GM18505 (cell line): ENCODE measurements around the gene BPHL.
"Not testable (repeated sequence)": the region's sequence is repeated elsewhere in the genome, so short reads cannot be mapped to it uniquely, and the experiment has no call there.

ENCODE experiments used
- ATAC-seq: cut with Tn5 transposase; IDR thresholded peaks from one replicate; pipeline ENCODE4 v1.9.1; 2021; ENCODE audit not compliant: unreplicated experiment
- POLR2A ChIP-seq: IDR thresholded peaks from 4 replicates; pipeline ENCODE4 v1.6.1; 2011; ENCODE audit warnings: borderline replicate concordance; ENCODE audit not compliant: insufficient read depth, insufficient read length; ENCODE audit errors: extremely low read depth

Gene BPHL

DNA sequence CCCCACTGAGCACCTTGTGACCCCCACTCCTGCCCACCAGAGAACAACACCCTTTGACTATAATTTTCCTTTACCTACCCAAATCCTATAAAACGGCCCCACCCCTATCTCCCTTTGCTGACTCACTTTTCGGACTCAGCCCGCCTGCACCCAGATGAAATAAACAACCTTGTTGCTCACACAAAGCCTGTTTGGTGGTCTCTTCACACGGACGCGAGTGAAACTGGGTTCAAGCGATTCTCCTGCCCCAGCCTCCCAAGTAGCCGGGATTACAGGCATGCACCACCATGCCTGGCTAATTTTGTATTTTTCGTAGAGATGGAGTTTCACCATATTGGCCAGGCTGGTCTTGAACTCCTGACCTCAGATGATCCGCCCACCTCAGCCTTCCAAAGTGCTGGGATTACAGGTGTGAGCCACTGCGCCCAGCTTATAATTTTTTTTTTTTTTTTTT lies 55.2 kb downstream of the BPHL start:
- not testable (repeated sequence) for ATAC-seq

DNA sequence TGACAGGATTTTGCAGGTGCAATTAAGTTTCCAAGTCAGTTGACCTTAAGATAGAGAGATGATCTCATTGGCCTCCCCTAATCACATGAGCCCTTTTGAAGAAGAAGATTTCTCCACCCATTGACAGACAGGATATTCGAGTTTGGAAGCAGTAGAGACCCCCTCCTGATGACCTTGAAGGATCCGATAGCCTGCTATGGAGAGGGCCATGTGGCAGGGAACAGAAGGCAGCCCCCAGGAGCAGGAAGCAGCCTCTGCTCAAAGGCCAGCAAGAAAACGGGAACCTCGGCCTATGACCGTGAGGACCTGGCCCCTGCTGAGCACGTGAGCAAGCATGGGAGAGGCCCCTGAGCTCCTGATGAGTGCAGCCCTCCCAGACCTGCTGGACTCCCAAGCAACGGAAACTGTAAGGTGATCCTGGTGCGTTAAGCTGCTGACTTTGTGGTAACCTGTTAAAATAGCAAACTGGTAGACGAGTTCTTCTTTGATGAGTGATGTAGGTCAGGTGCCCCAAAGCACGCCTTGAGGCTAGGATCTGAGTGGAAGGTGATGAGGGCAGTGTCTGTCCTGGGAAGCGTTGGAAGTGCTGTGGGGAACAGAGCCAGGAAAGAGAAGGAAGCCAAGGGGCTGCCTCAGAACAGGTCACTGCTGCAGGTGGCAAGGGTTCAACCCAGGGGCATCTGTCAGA lies 57.3 kb downstream of the BPHL start:
- no peak for ATAC-seq

DNA sequence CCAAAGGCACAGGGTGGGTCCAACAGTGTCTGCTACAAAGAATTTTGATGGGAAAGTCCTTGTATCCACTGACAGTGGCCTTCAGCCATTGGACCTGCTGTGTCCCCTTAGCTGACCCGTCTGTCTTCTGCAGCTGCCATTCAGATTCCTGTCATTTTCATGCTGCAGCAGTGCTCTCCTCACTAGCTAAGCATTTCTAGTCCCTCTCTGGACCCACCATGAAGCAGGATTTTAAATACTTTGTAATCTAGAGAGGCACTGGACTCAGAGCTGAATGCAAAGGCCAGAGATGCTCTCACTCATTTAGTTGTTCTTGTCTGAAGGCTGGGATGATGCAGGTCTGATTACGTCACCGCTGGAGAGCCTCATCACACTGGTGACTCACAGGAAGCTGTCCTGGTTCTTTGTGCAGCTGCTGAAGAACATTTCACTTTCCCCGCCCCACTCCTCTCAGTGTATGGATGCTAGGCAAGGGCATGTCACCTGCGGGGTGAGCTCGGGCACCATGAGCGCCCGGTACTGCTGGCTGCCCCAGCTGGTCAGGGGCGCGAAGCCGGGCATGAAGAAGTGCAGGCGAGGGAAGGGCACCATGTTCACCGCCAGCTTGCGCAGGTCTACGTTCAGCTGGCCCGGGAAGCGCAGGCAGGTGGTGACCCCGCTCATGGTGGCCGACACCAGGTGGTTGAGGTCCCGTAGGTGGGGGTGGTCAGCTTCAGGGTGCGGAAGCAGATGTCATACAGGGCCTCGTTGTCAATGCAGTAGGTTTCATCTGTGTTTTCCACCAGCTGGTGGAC lies 58.2 kb downstream of the BPHL start:
- ATAC-seq = no peak
- no peak for TF ChIP-seq POLR2A

More for the DNA sequence above, 57.3 kb downstream of the BPHL start:
- no peak for TF ChIP-seq POLR2A

DNA sequence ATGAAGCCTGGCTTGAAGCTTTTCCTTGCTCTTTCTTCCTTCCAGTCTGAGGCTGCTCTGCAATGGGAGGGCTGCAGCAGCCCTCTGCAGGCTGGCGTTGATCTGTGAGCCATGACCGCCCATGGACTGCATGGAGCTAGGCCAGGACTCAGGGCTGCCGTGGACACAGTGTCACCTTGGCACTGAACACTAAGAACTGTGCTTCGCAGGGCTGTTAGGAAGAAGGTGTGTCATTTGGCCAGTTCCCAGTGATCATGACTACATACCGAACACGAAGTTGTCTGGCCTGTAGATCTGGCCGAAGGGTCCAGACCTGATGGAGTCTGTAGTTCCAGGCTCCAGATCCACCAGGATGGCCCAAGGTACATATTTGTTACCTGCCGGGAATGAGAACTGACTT lies 60.2 kb downstream of the BPHL start:
- ATAC-seq = not testable (repeated sequence)

DNA sequence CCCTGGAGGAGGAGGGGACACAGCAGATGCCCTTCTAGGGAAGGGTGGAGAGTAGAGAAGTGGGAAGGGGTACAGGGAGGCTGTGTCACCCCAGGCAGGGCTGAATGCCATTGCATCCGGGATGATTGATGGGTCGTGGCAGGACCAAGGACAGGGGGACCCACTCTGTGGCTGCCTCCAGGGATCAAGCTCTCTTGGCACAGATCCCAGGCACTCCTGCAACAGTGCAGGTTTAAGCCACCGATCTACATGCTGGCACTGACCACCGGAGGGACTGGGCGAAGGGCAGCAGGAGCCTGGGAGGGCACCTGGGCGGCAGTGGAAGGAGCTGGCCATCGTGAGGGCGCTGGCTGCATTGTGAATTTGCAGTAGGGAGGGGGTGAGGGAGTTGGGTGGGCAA lies 61.4 kb downstream of the BPHL start:
- ATAC-seq = not testable (repeated sequence)

DNA sequence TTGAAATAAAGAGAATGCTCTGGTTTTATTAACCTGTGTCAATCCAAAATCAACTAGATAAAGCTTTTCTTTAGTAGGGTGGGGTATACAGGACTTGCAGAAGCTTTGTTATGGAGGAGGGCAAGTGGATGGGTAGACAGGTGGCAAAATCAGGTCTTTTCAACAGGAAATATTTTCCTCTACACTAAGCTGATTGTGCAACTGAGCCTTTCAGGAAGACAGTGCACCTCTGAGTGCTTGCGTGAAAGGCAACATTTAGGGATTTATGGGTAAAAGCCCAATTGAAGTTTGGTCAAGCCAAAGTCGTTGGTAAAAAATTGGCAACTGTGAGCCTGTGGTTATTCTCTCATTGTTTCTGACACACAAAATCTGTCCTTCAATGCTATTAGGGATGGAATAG lies 62.6 kb downstream of the BPHL start:
- TF ChIP-seq POLR2A = no peak
- no peak for ATAC-seq

DNA sequence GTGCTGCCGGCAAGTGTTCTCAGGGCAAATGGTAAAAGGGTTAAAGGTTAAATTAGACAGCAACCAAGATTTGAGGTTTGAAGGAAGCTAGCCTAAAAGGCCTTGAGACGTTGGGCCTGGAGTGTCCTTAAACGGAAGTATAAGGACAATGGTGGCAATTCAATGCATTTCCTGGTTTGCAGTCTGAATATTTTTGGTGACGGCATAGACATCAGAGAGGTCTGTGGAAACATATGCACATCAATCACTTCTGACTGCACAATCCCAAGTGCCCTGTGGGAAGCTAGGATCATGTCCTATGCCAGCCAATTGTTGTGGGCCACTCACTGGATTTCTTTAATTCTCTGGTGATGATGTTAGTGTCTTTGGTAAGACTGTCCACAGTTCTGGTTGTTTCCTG lies 64.6 kb downstream of the BPHL start:
- ATAC-seq = no peak
- no peak for TF ChIP-seq POLR2A

DNA sequence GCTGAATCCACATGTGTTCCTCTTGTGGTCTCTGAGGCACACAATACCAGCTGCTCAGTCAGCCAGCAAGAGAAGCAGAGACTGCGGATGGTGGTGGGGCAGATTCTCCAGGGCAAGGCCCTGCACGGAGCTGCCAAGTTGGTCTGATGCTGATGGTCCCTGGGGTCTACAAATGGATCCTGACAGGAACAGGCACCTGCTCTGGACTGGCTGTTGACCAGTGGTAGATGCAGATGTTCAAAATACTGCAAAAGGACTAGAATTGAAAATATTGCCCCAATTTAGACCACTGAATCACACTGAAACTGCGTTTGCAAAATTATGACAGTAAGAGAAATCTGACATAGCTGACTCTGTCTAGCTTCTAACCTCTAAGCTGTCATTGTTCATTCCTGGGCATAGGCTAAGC lies 68.5 kb downstream of the BPHL start:
- no peak for ATAC-seq
- no peak for TF ChIP-seq POLR2A

DNA sequence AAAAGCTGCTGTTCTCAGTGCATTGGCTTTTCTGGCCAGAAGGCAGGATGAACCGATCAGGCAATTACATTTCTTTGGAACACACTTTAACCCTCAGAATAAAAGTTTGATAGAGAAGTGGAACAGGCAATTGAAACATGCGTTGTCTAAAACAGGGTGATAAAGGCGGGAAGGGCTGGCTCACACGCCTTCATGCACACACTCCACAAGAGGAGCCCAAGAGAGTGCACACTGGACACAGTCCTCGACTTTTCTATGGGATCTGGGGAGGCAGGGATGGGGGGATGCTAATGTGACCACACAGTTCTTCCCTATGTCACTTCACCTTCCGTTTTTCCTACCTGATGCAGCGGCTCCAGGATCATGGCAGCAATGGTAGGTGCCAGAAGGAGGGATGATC lies 69.8 kb downstream of the BPHL start:
- ATAC-seq = no peak
- no peak for TF ChIP-seq POLR2A

DNA sequence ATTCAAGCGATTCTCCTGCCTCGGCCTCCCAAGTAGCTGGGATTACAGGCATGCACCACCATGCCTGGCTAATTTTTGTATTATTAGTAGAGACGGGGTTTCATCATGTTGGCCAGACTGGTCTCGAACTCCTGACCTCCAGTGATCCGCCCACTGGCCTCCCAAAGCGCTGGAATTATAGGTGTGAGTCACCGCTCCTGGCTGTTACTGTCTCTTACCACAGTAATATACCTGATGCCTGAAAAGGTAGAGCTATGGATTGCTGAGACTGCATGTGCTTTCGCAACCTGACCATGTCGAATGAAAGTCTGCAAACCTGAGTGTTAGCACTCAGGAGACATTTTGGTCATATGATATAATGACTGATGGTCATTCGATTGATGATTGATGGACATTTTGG lies 70.7 kb downstream of the BPHL start:
- not testable (repeated sequence) for ATAC-seq

DNA sequence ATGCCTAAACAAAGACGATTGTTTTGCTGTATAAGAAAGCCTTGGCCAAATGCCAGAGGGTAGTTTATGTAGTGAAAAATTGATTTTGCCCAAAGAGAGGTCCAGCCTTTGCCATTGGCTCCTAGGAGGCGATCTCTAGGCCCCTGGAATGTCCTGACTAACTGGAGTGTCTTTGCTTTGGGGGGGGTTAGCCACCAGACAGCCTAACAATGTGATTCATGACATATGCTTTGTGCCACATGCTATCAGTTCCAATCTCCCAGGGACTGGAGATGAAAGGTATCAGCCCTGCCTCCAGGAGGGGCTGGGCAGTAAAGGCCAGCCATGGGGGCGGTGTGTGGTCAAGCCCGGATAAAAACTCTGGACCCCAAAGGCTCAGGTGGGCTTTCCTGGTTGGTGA lies 71.5 kb downstream of the BPHL start:
- no peak for TF ChIP-seq POLR2A
- ATAC-seq = no peak

DNA sequence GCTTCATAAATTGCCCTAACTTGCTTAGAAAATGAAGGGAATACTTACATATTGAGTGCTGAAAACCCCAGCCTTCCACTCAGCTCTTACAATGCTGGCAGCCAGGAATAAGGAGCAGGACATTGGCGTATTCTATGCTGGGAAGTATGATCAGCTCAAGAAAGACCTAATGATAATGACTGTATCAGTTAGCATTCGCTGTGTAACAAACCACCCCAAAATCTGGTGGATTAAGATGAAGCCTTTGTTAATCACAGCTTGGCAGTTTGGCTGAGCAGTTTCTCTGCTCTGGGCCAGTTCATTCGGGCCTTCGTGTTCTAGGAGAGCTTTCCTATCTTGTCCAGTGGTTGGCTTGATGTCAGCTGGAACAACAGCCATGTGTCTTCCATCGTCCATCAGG lies 72.3 kb downstream of the BPHL start:
- no peak for TF ChIP-seq POLR2A
- ATAC-seq = no peak

DNA sequence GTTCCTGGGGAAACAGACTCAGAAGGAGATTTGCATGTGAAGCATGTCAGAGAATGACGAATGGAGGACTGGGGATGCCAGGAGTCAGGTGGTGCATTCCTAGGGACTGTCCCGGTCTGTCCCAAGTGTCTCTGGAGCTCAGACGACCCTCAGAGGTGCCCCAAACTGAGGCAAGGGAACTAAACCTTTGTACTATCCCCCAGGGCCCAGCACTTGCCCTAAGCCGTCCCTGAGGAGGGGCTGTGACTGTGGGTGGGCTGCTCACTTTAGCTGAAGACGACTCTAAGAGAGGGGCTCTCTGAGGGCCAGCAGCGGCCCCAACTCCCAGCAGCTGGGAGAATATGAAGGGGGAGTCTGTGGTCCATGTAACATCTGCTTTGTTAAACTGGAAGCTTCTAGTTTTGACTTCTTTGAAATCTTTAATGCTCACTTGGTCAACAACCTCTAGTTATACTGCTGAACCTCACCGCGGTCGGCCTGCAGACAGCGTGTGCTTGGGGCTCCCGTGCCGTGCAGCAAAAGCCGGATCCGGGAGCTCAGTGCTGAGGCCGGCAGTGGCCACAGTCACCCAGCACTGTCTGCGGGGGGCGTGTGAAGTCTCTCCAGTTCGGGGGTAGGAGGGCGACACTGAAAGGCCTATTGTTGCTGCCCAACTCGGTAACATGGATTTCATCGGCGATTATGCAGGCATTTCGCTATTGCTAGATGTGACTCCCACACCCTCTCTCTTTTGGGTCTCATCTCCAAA lies 74.8 kb downstream of the BPHL start:
- no peak for TF ChIP-seq POLR2A
- no peak for ATAC-seq
